ENCODE results near the gene C1orf21.

C1orf21 gene

GRCh38 chr1:184358256-184358655 is 28.6 kb upstream of the C1orf21 start:
- no peak overlapping the region for H3K27ac ChIP-seq
- no peak overlapping the region for H3K4me3 ChIP-seq
- DNase-seq (ENCODE audit: low read depth, low spot score), result no peak
- no peak overlapping the region for H3K9ac ChIP-seq (ENCODE audit: insufficient read length)
- TF ChIP-seq FOXP2 (optimal IDR thresholded peaks at IDR 0.05; ENCODE audit: control extremely low read depth, extremely low read length, insufficient read depth) (no peak), POLR2AphosphoS5 (IDR thresholded peaks at IDR 0.05; ENCODE audit: borderline replicate concordance, low read depth, low read length) (no peak)
- H3K9me3 ChIP-seq (ENCODE audit: low read depth, low read length), result no peaks in the 10 kb centered on the region
- H3K36me3 ChIP-seq (ENCODE audit: insufficient read depth, low read length), result no peaks in the 10 kb centered on the region

DNA sequence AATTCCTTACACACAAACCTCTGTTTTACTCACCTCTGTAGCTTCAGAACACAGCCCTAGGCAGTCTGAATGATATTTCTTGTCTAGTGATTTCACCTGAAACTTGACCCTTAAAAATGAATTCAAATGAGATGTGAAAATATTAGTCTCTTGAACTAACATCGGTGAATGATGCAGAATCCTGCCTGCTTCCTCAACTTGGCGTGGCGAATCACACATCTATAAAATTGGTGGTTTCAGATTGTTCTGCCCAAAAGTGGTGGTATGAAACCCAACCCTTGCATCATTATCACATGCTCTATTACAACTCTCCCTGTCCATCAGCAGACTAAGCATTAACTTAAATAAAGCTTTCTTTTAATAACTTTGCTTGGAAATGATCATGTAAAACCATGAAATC is 26.9 kb upstream of the C1orf21 start:
- no peak overlapping the region for H3K9ac ChIP-seq (ENCODE audit: insufficient read length)
- no peaks in the 10 kb centered on the region for H3K36me3 ChIP-seq (ENCODE audit: insufficient read depth, low read length)
- no peaks in the 10 kb centered on the region for H3K9me3 ChIP-seq (ENCODE audit: low read depth, low read length)
- 0 out of 2 replicates have a peak overlapping the region, but pooled peaks have one; percentile 10 for H3K27ac ChIP-seq
- TF ChIP-seq FOXP2 (optimal IDR thresholded peaks at IDR 0.05; ENCODE audit: control extremely low read depth, extremely low read length, insufficient read depth) (no peak), EZH2 (IDR thresholded peaks at IDR 0.05) (no peak), POLR2AphosphoS5 (IDR thresholded peaks at IDR 0.05; ENCODE audit: borderline replicate concordance, low read depth, low read length) (no peak)
- H3K4me3 ChIP-seq, result no peak overlapping the region
- DNase-seq (ENCODE audit: low read depth, low spot score), result no peak

GRCh38 chr1:184362876-184363275 is 24.0 kb upstream of the C1orf21 start:
- H3K9ac ChIP-seq (ENCODE audit: insufficient read length), result no peak overlapping the region
- TF ChIP-seq EZH2 (IDR thresholded peaks at IDR 0.05) (no peak), FOXP2 (optimal IDR thresholded peaks at IDR 0.05; ENCODE audit: control extremely low read depth, extremely low read length, insufficient read depth) (no peak), POLR2AphosphoS5 (IDR thresholded peaks at IDR 0.05; ENCODE audit: borderline replicate concordance, low read depth, low read length) (no peak)
- no peak for DNase-seq (ENCODE audit: low read depth, low spot score)
- H3K36me3 ChIP-seq (ENCODE audit: insufficient read depth, low read length), result no peaks in the 10 kb centered on the region
- H3K9me3 ChIP-seq (ENCODE audit: low read depth, low read length), result no peaks in the 10 kb centered on the region
- H3K27ac ChIP-seq, result no peak overlapping the region
- no peak overlapping the region for H3K4me3 ChIP-seq

GRCh38 chr1:184365699-184366098 is 21.1 kb upstream of the C1orf21 start:
- no peak for DNase-seq (ENCODE audit: low read depth, low spot score)
- Histone ChIP-seq H3K4me3 (no peak overlapping the region), H3K36me3 (ENCODE audit: insufficient read depth, low read length) (no peaks in the 10 kb centered on the region), H3K27ac (no peak overlapping the region), H3K9ac (ENCODE audit: insufficient read length) (no peak overlapping the region), H3K9me3 (ENCODE audit: low read depth, low read length) (no peaks in the 10 kb centered on the region)
- TF ChIP-seq EZH2 (IDR thresholded peaks at IDR 0.05) (no peak), POLR2AphosphoS5 (IDR thresholded peaks at IDR 0.05; ENCODE audit: borderline replicate concordance, low read depth, low read length) (no peak), FOXP2 (optimal IDR thresholded peaks at IDR 0.05; ENCODE audit: control extremely low read depth, extremely low read length, insufficient read depth) (no peak)

GRCh38 chr1:184366997-184367396 is 19.8 kb upstream of the C1orf21 start:
- TF ChIP-seq EZH2 (IDR thresholded peaks at IDR 0.05) (no peak), POLR2AphosphoS5 (IDR thresholded peaks at IDR 0.05; ENCODE audit: borderline replicate concordance, low read depth, low read length) (no peak), FOXP2 (optimal IDR thresholded peaks at IDR 0.05; ENCODE audit: control extremely low read depth, extremely low read length, insufficient read depth) (no peak)
- Histone ChIP-seq H3K9me3 (ENCODE audit: low read depth, low read length) (no peaks in the 10 kb centered on the region), H3K27ac (no peak overlapping the region), H3K36me3 (ENCODE audit: insufficient read depth, low read length) (no peaks in the 10 kb centered on the region), H3K4me3 (no peak overlapping the region), H3K9ac (ENCODE audit: insufficient read length) (no peak overlapping the region)
- DNase-seq (ENCODE audit: low read depth, low spot score), result no peak

DNA sequence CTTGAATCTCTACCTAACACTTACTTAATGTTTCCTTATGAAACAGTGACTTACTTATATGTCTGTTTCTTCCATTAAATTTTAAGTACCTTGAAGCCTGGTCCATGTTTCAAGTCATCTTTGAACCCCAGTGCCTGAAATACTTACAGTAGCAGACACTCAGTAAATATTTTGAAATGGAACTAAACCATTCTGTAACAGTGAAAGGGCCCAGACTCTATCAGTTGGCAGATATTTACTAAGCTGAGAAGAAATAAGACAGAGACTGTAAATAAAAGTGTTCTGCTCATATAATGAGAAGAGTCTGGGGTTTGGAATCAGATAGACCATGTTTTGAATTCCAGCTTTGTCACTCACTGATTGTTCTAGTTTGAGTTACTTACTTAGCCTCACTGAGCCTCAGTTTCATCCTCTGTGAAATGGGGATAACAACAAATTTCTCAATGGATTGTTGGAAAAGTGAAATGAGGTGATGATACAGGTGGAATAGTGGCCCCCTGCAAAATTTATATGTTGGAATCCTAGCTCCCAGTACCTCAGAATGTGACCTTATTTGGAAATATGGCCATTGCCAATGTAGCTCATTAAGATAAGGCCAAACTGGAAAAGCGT is 19.3 kb upstream of the C1orf21 start:
- Histone ChIP-seq H3K36me3 (ENCODE audit: insufficient read depth, low read length) (no peaks in the 10 kb centered on the region), H3K4me3 (no peak overlapping the region), H3K9me3 (ENCODE audit: low read depth, low read length) (no peaks in the 10 kb centered on the region), H3K9ac (ENCODE audit: insufficient read length) (no peak overlapping the region), H3K27ac (no peak overlapping the region)
- TF ChIP-seq POLR2AphosphoS5 (IDR thresholded peaks at IDR 0.05; ENCODE audit: borderline replicate concordance, low read depth, low read length) (no peak), FOXP2 (optimal IDR thresholded peaks at IDR 0.05; ENCODE audit: control extremely low read depth, extremely low read length, insufficient read depth) (no peak), EZH2 (IDR thresholded peaks at IDR 0.05) (no peak)
- DNase-seq (ENCODE audit: low read depth, low spot score), result no peak

- H3K27ac ChIP-seq, result no peak overlapping the region
- no peak for DNase-seq (ENCODE audit: low read depth, low spot score)
- no peaks in the 10 kb centered on the region for H3K36me3 ChIP-seq (ENCODE audit: insufficient read depth, low read length)
- no peak overlapping the region for H3K4me3 ChIP-seq
- no peak for TF ChIP-seq EZH2 (IDR thresholded peaks at IDR 0.05)
- TF ChIP-seq FOXP2 (optimal IDR thresholded peaks at IDR 0.05; ENCODE audit: control extremely low read depth, extremely low read length, insufficient read depth), result no peak
- no peak for TF ChIP-seq POLR2AphosphoS5 (IDR thresholded peaks at IDR 0.05; ENCODE audit: borderline replicate concordance, low read depth, low read length)
- H3K9me3 ChIP-seq (ENCODE audit: low read depth, low read length), result no peaks in the 10 kb centered on the region
- no peak overlapping the region for H3K9ac ChIP-seq (ENCODE audit: insufficient read length)
Observed at GRCh38 chr1:184368354-184368753, 18.5 kb upstream of the C1orf21 start.

DNA sequence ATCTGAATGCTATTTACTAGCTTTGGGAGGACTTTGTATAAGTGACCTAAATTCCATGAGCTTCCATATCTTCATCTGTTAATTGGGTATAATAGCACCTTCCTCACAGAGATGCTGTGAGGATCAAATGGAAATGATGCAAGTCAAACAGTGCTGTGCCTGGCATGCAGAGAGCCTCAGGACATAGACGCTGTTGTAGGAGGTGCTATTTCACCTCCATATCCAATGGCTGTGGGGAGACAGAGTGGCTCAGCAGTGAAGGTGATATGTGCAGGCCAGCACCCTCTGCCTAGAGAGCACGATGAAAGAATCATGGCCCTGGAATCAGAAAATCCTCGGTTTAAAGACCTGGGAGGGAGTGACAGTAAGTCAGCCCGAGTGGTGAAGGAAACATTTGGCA is 16.0 kb upstream of the C1orf21 start:
- H3K4me3 ChIP-seq, result no peak overlapping the region
- no peak overlapping the region for H3K27ac ChIP-seq
- no peaks in the 10 kb centered on the region for H3K9me3 ChIP-seq (ENCODE audit: low read depth, low read length)
- H3K36me3 ChIP-seq (ENCODE audit: insufficient read depth, low read length), result no peaks in the 10 kb centered on the region
- H3K9ac ChIP-seq (ENCODE audit: insufficient read length), result no peak overlapping the region
- no peak for TF ChIP-seq FOXP2 (optimal IDR thresholded peaks at IDR 0.05; ENCODE audit: control extremely low read depth, extremely low read length, insufficient read depth)
- TF ChIP-seq POLR2AphosphoS5 (IDR thresholded peaks at IDR 0.05; ENCODE audit: borderline replicate concordance, low read depth, low read length), result no peak
- TF ChIP-seq EZH2 (IDR thresholded peaks at IDR 0.05), result no peak
- DNase-seq (ENCODE audit: low read depth, low spot score), result no peak

- H3K9me3 ChIP-seq (ENCODE audit: low read depth, low read length), result no peaks in the 10 kb centered on the region
- no peak overlapping the region for H3K9ac ChIP-seq (ENCODE audit: insufficient read length)
- no peak for DNase-seq (ENCODE audit: low read depth, low spot score)
- H3K4me3 ChIP-seq, result no peak overlapping the region
- no peaks in the 10 kb centered on the region for H3K36me3 ChIP-seq (ENCODE audit: insufficient read depth, low read length)
- no peak overlapping the region for H3K27ac ChIP-seq
- TF ChIP-seq POLR2AphosphoS5 (IDR thresholded peaks at IDR 0.05; ENCODE audit: borderline replicate concordance, low read depth, low read length) (no peak), EZH2 (IDR thresholded peaks at IDR 0.05) (no peak)
Observed at GRCh38 chr1:184373155-184373554, 13.7 kb upstream of the C1orf21 start.
